Activated CD4-positive, alpha-beta T cell treated with anti-CD3 and anti-CD28 coated beads, Interleukin-2, amount 50 U/mL, for 16 hours (primary cell): ENCODE results near the gene USP5.

ENCODE experiments used
- DNase-seq: peaks from one replicate; pipeline ENCODE4 v3.0.0-alpha.2; 2020

Gene USP5

DNA sequence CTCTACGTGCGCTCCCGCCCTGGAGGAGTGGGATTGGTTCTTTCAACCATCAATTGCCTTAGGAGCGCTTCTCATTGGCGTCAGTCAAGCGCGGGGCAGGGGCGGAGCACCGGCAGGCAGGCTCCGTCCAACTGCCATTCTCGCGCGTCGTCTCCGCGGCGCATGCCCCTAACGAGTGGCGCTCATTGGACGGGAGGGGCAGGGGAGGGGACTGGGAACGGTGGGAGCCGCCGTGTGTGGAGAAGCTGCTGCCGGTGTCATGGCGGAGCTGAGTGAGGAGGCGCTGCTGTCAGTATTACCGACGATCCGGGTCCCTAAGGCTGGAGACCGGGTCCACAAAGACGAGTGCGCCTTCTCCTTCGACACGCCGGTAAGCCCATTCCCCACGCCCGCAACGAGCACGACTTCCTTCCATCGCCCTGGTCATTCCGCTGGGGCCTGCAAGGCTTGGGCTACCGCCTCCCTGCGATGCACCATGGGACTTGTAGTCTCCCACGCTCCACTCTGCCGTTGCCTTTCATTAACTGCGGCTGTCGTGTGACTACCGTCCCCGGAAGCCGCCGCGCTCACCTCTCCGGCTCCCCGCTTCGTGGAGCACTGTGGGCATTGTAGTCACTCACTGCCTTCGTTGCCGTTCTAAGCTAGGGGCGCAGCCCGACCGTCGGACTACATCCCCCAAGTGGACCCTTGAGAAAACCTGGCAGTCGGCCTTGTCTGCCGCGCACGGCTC is at the start of gene USP5:
TSS of gene USP5 (plus strand) at position 230 of the 730 bp plus-strand sequence. CDS start at position 260, 30 bp downstream.
- DNase-seq, result peak; percentile 100

GRCh38 chr12:6807170-6807569 is 44.8 kb upstream of the USP5 start:
- DNase-seq, result no peak

DNA sequence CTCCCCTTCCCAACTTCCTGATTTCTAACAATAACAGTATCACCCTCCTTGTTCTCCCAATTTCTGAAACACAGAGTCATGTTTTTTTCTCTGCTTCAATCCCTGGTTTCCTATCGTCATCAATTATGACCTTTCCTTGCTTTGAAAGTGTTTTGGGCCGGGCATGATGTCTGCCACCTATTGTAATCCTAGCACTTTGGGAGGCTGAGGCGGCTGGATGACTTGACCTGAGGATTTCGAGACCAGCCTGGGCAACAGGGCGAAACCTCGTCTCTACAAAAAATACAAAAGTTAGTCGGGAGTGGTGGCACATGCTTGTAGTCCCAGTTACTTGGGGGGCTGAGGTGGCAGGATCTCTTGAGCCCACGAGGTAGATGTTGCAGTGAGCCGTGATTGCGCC is 42.9 kb upstream of the USP5 start:
- no peak for DNase-seq

GRCh38 chr12:6810758-6811157 is 41.2 kb upstream of the USP5 start:
- no peak for DNase-seq

GRCh38 chr12:6813363-6813762 is 38.6 kb upstream of the USP5 start:
- DNase-seq, result no peak

GRCh38 chr12:6816598-6816997 is 35.4 kb upstream of the USP5 start:
- no peak for DNase-seq

DNA sequence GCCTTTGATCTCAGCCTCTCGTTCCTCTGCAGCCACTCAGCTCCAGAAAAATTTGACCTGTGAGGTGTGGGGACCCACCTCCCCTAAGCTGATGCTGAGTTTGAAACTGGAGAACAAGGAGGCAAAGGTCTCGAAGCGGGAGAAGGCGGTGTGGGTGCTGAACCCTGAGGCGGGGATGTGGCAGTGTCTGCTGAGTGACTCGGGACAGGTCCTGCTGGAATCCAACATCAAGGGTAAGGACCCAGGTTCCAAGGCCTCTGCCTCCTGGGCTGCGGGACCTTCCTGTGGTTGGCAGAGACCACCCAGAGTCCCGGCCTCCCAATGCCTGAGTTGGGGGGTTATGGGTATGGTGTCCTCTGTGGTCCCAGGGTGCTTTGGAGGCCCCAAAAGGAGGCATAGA is 34.9 kb upstream of the USP5 start:
- DNase-seq, result no peak

DNA sequence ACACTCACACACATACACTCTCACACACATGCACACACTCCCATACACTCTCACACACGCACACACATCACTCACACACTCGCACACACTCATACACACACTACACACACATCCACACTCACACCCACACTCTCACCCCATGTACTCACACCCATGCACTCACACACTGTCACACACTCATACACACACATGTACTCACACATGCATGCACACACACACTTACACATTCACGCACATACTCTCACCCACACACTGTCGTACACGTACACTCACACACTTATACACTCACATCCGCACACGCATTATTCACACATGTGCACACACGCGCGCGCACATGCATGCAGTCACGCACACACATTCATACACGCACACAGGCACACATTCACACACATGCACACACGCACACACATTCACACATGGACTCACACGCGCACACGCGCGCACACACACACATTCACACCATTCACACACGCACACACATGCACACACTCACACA is 34.2 kb upstream of the USP5 start:
- DNase-seq, result no peak

DNA sequence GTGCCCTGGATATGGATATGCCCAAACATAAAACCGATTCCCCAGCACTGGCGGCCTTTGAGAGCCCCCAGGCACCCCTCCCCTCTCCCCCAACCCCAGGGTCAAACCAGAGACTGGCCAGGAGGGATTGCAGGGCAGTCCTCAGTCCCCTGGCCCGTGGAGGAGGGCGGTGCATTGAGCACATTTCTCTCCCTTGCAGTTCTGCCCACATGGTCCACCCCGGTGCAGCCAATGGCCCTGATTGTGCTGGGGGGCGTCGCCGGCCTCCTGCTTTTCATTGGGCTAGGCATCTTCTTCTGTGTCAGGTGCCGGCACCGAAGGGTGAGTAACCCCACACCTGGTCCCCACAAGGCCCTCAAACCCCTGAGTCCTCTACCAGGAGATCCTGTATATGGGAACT is 33.7 kb upstream of the USP5 start:
- DNase-seq, result no peak

DNA sequence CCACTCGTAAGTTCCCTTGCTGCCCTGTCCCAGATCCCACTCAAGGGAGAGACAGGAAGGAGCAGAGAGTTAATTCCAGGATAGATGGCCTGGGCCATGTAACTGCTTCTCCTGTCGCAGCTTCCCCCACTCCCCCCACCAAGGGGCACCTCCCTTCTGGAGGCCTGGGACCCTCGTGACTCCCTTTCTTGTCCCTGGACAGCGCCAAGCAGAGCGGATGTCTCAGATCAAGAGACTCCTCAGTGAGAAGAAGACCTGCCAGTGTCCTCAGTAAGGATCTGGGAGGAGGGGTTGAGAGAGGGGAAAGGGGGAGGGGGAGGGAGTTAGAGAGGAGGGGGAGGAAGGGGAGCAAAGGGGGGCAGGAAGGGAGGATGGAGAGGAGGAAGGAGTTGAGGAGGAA is 33.3 kb upstream of the USP5 start:
- DNase-seq, result no peak

DNA sequence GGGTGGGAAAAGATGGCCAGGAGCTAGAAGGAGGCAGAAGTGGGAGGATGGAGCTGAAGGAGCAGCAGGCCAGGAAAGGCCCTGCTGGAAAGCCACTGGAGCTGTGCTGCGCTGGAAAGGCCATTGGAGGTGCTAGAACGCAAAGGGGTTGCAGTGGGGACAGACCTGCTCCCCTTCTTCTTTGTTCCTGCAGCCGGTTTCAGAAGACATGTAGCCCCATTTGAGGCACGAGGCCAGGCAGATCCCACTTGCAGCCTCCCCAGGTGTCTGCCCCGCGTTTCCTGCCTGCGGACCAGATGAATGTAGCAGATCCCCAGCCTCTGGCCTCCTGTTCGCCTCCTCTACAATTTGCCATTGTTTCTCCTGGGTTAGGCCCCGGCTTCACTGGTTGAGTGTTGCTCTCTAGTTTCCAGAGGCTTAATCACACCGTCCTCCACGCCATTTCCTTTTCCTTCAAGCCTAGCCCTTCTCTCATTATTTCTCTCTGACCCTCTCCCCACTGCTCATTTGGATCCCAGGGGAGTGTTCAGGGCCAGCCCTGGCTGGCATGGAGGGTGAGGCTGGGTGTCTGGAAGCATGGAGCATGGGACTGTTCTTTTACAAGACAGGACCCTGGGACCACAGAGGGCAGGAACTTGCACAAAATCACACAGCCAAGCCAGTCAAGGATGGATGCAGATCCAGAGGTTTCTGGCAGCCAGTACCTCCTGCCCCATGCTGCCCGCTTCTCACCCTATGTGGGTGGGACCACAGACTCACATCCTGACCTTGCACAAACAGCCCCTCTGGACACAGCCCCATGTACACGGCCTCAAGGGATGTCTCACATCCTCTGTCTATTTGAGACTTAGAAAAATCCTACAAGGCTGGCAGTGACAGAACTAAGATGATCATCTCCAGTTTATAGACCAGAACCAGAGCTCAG is 32.6 kb upstream of the USP5 start:
- no peak for DNase-seq

DNA sequence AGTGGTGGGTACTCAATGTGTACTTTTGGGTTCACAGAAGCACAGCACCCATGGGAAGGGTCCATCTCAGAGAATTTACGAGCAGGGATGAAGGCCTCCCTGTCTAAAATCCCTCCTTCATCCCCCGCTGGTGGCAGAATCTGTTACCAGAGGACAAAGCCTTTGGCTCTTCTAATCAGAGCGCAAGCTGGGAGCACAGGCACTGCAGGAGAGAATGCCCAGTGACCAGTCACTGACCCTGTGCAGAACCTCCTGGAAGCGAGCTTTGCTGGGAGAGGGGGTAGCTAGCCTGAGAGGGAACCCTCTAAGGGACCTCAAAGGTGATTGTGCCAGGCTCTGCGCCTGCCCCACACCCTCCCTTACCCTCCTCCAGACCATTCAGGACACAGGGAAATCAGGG is 31.8 kb upstream of the USP5 start:
- no peak for DNase-seq

DNA sequence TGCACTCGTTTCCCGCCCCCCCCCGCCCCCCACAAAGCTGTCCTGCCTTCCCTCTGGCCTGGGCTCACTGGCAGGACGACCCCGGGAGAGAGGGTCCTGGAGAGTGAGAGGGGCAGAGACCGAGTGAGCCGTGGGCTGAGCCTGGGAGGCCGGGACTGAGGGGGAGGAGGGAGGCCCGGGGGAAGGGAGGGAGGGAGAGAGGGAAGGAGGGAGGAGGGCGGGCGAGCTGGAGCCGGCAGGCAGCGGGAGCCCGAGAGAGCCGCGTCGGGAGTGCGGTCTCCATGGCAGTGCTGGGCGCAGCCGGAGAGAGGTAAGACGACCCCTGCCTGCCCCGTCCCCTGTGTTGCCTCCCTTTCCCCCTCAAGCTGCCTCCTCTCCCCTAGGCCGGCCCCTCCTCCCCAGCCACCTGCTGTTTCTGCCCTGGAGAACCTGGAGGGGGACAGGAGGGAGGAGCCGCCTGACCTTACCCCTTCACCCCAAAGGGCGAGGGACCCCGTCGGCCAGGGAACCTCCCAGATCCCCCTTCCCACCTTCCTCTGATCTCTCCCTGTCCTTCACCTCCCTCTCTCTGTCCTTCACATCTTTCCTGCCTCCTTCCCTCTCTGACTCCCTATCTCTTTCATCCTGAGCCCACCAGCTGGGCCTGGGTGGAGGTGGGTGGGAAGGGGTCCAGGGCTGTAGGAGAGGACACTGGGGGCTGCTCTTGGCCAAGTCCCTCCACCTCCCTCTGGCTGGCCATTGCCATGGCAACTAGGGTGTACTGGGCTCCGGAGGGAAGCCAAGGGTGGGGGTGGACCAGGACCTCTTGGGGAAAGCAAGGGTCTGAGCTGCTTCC is 30.1 kb upstream of the USP5 start, which contains the start of gene GPR162:
TSS of gene GPR162 (plus strand) at position 231 of the 835 bp plus-strand sequence. CDS start 2,078 bp downstream, outside the sequence.
- no peak for DNase-seq

DNA sequence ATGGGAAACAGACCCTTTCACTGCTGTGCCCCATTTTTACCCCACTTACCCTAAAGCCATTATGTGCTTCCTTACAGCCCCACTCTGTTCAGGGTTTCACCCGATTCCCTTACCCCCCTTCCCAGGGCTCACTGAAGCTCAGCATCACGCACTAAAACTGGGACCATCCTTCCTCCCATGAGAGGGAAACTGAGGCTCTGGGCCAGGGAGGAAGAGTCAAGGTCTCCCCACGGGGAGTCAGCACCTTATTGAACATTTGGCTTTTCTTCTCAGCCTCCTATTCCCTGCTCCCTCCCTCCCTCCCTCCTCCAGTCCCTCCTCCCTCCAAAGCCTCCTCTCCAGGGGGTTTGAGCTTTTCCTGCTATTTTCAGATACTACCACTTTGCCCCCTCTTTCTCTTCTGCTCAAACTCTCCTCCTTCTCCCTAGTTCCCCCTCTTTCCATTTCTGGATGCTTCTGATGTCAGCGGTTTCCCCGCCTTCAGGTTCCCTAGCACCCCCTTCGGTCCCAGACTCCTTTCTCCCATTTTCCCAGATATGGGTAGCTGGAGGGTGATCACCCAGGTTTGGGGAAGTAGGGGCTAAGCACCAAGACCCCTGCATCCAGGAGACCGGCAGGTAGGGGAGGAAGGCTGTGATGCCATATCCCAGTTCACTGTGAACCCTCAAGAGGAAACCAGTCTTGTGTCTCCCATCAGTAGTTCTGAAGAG is 29.4 kb upstream of the USP5 start:
- no peak for DNase-seq

- no peak for DNase-seq
Measured at GRCh38 chr12:6823182-6824084, 28.5 kb upstream of the USP5 start.

GRCh38 chr12:6824085-6824775 is 27.7 kb upstream of the USP5 start:
- no peak for DNase-seq

GRCh38 chr12:6824901-6825381 is 27.0 kb upstream of the USP5 start:
- DNase-seq, result no peak

GRCh38 chr12:6825398-6826124 is 26.4 kb upstream of the USP5 start:
- DNase-seq, result peak; percentile 81

DNA sequence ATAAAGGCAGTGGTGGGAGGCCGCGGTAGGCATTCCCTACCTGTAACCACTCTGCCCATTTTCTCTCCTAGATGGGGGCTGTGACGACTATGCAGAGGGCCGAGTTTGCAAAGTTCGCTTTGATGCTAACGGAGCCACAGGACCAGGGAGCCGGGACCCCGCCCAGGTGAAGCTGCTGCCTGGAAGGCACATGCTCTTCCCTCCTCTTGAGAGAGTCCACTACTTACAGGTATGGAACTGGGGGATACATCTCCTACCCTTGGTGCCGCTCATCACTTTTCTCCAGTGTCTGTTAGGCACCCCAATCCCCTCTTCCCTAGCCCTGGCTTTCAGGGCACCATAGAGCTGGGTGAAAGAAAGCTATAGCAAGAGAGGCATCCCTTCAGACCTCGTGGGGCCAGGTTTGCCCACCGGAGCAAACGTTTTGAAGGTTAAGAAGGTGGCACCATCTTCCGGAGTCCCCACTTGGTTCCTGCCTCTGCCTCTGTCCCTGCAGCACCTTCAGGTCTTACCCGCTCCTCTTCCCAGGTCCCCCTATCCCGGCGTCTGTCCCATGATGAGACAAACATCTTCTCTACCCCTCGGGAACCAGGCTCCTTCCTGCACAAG is 25.7 kb upstream of the USP5 start:
- DNase-seq, result no peak
